Measurements from ENCODE around the gene PARD3B.

PARD3B gene

DNA sequence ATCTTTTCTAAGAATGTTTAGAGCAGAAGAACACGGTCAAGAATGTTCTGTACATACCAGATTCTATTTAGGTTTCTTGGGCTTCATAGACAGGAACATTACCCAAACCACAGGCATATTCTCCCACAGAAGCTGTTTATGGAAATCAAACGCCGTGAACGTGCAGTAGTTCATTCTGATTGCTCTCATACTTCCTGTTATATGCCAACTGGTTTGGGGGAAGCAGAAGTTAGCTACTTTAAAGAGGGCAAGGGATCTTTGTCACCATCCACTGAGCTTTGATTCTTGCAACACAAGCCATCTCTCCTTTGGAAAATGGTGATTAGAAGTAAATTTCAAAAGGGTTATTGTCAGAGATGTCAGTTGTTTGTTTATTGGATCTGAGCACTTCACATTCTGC, 954.8 kb downstream of the PARD3B start:
- Histone ChIP-seq H3K9me2 (replicated peaks; ENCODE audit: control insufficient read depth, low read length) (no peaks in the 10 kb centered on the region), H3K4me3 (ENCODE audit: low read length) (no peak overlapping the region), H4K20me1 (ENCODE audit: control insufficient read depth, insufficient read depth, low read depth, low read length) (no peaks in the 10 kb centered on the region), H3K4me1 (ENCODE audit: control insufficient read depth, low read length) (no peaks in the 10 kb centered on the region), H3K9me3 (ENCODE audit: control insufficient read depth, insufficient read depth, low read length) (no peaks in the 10 kb centered on the region), H3K27me3 (ENCODE audit: control insufficient read depth, low read length) (no peaks in the 10 kb centered on the region), H3F3A (ENCODE audit: control insufficient read depth, insufficient read depth) (no peaks in the 10 kb centered on the region), H3K27ac (ENCODE audit: low read depth, low read length) (no peak overlapping the region), H3K4me2 (ENCODE audit: low read length) (no peak overlapping the region), H3K79me2 (ENCODE audit: control insufficient read depth, low read length) (no peaks in the 10 kb centered on the region), H3K36me3 (ENCODE audit: control insufficient read depth, low read length) (no peaks in the 10 kb centered on the region)
- TF ChIP-seq EZH2phosphoT487 (IDR thresholded peaks at IDR 0.05; ENCODE audit: borderline replicate concordance, low read length): no peak
- TF ChIP-seq, protein P1, sequence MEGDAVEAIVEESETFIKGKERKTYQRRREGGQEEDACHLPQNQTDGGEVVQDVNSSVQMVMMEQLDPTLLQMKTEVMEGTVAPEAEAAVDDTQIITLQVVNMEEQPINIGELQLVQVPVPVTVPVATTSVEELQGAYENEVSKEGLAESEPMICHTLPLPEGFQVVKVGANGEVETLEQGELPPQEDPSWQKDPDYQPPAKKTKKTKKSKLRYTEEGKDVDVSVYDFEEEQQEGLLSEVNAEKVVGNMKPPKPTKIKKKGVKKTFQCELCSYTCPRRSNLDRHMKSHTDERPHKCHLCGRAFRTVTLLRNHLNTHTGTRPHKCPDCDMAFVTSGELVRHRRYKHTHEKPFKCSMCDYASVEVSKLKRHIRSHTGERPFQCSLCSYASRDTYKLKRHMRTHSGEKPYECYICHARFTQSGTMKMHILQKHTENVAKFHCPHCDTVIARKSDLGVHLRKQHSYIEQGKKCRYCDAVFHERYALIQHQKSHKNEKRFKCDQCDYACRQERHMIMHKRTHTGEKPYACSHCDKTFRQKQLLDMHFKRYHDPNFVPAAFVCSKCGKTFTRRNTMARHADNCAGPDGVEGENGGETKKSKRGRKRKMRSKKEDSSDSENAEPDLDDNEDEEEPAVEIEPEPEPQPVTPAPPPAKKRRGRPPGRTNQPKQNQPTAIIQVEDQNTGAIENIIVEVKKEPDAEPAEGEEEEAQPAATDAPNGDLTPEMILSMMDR (IDR thresholded peaks at IDR 0.05; ENCODE audit: low read depth, low read length, poor library complexity, severe bottlenecking): no peak

DNA sequence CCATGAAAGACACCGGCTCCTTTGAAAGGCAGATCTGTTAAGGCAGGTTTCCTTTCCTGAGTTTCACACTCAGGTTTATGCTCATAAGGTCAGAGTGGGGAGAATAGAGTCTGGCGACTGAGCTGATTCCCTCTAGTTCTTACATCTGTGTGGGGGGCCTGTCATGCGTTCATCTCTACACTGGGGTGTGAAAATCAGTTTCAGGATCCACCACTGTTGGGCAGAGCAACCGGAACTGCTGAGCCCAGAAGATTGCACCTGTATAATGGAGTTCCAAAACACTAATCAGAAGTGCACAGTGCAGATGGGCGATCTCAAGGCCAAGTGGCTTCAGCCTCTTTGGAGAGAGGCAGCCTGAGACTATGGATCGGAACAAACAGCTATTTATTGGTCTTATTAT, 955.7 kb downstream of the PARD3B start:
- H3K36me3 ChIP-seq (ENCODE audit: control insufficient read depth, low read length): no peaks in the 10 kb centered on the region
- H3K79me2 ChIP-seq (ENCODE audit: control insufficient read depth, low read length): no peaks in the 10 kb centered on the region
- H3K27me3 ChIP-seq (ENCODE audit: control insufficient read depth, low read length): no peaks in the 10 kb centered on the region
- H4K20me1 ChIP-seq (ENCODE audit: control insufficient read depth, insufficient read depth, low read depth, low read length): no peaks in the 10 kb centered on the region
- no peaks in the 10 kb centered on the region for H3K4me1 ChIP-seq (ENCODE audit: control insufficient read depth, low read length)
- H3K4me2 ChIP-seq (ENCODE audit: low read length): no peak overlapping the region
- H3K4me3 ChIP-seq (ENCODE audit: low read length): no peak overlapping the region
- no peak for TF ChIP-seq EZH2phosphoT487 (IDR thresholded peaks at IDR 0.05; ENCODE audit: borderline replicate concordance, low read length)
- TF ChIP-seq, protein P1 (IDR thresholded peaks at IDR 0.05; ENCODE audit: low read depth, low read length, poor library complexity, severe bottlenecking): no peak
- H3K27ac ChIP-seq (ENCODE audit: low read depth, low read length): no peak overlapping the region
- H3K9me2 ChIP-seq (replicated peaks; ENCODE audit: control insufficient read depth, low read length): no peaks in the 10 kb centered on the region
- no peaks in the 10 kb centered on the region for H3F3A ChIP-seq (ENCODE audit: control insufficient read depth, insufficient read depth)
- H3K9me3 ChIP-seq (ENCODE audit: control insufficient read depth, insufficient read depth, low read length): no peaks in the 10 kb centered on the region

DNA sequence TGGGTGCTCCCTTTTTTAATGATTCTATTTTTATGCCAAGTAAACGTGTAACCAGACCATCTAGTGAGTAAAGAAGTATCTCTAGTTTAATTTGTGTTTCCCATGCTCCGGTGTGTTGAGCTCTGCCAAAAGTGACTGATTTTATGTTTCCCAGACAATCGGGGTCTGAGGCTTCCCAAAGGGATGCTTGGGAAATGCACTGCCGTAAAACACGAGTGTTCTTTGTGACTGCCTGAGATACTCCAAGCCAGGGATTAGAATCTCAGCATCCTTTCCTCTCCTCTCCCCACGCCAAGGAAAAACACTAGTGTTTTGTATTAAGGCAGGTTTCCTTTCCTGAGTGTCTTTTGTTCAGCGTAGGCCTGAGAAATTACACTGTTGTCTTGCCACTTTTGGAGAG, 956.6 kb downstream of the PARD3B start:
- Histone ChIP-seq H4K20me1 (ENCODE audit: control insufficient read depth, insufficient read depth, low read depth, low read length) (no peaks in the 10 kb centered on the region), H3K79me2 (ENCODE audit: control insufficient read depth, low read length) (no peaks in the 10 kb centered on the region), H3K36me3 (ENCODE audit: control insufficient read depth, low read length) (no peaks in the 10 kb centered on the region), H3K27ac (ENCODE audit: low read depth, low read length) (no peak overlapping the region), H3K4me2 (ENCODE audit: low read length) (no peak overlapping the region), H3K9me2 (replicated peaks; ENCODE audit: control insufficient read depth, low read length) (no peaks in the 10 kb centered on the region), H3K4me1 (ENCODE audit: control insufficient read depth, low read length) (no peaks in the 10 kb centered on the region), H3K4me3 (ENCODE audit: low read length) (no peak overlapping the region), H3K9me3 (ENCODE audit: control insufficient read depth, insufficient read depth, low read length) (no peaks in the 10 kb centered on the region), H3F3A (ENCODE audit: control insufficient read depth, insufficient read depth) (no peaks in the 10 kb centered on the region), H3K27me3 (ENCODE audit: control insufficient read depth, low read length) (no peaks in the 10 kb centered on the region)
- TF ChIP-seq EZH2phosphoT487 (IDR thresholded peaks at IDR 0.05; ENCODE audit: borderline replicate concordance, low read length): no peak
- TF ChIP-seq, protein P1 (IDR thresholded peaks at IDR 0.05; ENCODE audit: low read depth, low read length, poor library complexity, severe bottlenecking): no peak

DNA sequence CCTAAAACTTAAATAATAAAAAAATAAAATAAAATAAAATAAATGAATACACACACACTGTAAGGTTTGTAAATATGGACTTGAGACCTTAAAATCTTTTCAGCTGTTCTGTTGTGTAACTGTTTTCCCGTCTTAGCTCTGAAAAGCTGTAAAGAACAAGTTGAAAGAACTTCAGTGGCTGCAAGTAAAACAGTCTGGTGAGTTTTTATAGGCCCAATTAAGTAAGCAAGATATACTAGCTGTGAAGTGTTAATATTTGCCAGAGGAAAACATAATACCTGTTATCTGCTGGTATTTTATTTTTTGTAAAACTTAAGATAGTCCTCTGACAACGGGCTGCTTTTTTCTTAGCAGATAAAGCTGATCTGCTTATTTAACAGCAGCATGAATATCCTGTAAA, 960.1 kb downstream of the PARD3B start:
- Histone ChIP-seq H3K4me1 (ENCODE audit: control insufficient read depth, low read length) (no peaks in the 10 kb centered on the region), H3K9me2 (replicated peaks; ENCODE audit: control insufficient read depth, low read length) (no peaks in the 10 kb centered on the region; the same call in 1 of the 2 replicates), H3K4me2 (ENCODE audit: low read length) (no peak overlapping the region), H3F3A (ENCODE audit: control insufficient read depth, insufficient read depth) (no peaks in the 10 kb centered on the region), H3K36me3 (ENCODE audit: control insufficient read depth, low read length) (no peaks in the 10 kb centered on the region), H4K20me1 (ENCODE audit: control insufficient read depth, insufficient read depth, low read depth, low read length) (no peaks in the 10 kb centered on the region), H3K27me3 (ENCODE audit: control insufficient read depth, low read length) (no peaks in the 10 kb centered on the region), H3K4me3 (ENCODE audit: low read length) (no peak overlapping the region), H3K27ac (ENCODE audit: low read depth, low read length) (no peak overlapping the region), H3K79me2 (ENCODE audit: control insufficient read depth, low read length) (no peaks in the 10 kb centered on the region), H3K9me3 (ENCODE audit: control insufficient read depth, insufficient read depth, low read length) (no peaks in the 10 kb centered on the region)
- TF ChIP-seq EZH2phosphoT487 (IDR thresholded peaks at IDR 0.05; ENCODE audit: borderline replicate concordance, low read length): no peak
- TF ChIP-seq, protein P1 (IDR thresholded peaks at IDR 0.05; ENCODE audit: low read depth, low read length, poor library complexity, severe bottlenecking): no peak
